ENCODE measurements around the gene NAV2.

NAV2 gene

GRCh38 chr11:19967787-19968186 is 255.2 kb downstream of the NAV2 start:
- no peak for DNase-seq (ENCODE audit: low read depth)
- H3K4me3 ChIP-seq (replicated peaks; ENCODE audit: low read depth, low read length), result no peak overlapping the region
- TF ChIP-seq, protein P1, sequence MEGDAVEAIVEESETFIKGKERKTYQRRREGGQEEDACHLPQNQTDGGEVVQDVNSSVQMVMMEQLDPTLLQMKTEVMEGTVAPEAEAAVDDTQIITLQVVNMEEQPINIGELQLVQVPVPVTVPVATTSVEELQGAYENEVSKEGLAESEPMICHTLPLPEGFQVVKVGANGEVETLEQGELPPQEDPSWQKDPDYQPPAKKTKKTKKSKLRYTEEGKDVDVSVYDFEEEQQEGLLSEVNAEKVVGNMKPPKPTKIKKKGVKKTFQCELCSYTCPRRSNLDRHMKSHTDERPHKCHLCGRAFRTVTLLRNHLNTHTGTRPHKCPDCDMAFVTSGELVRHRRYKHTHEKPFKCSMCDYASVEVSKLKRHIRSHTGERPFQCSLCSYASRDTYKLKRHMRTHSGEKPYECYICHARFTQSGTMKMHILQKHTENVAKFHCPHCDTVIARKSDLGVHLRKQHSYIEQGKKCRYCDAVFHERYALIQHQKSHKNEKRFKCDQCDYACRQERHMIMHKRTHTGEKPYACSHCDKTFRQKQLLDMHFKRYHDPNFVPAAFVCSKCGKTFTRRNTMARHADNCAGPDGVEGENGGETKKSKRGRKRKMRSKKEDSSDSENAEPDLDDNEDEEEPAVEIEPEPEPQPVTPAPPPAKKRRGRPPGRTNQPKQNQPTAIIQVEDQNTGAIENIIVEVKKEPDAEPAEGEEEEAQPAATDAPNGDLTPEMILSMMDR (IDR thresholded peaks at IDR 0.05; ENCODE audit: low read length, missing control alignments), result no peak

GRCh38 chr11:19968860-19969259 is 256.2 kb downstream of the NAV2 start:
- DNase-seq (ENCODE audit: low read depth), result no peak
- H3K4me3 ChIP-seq (replicated peaks; ENCODE audit: low read depth, low read length), result no peak overlapping the region

GRCh38 chr11:19970944-19971343 is 258.3 kb downstream of the NAV2 start:
- no peak for DNase-seq (ENCODE audit: low read depth)
- TF ChIP-seq, protein P1 (IDR thresholded peaks at IDR 0.05; ENCODE audit: low read length, missing control alignments), result no peak
- H3K4me3 ChIP-seq (replicated peaks; ENCODE audit: low read depth, low read length), result no peak overlapping the region

More at GRCh38 chr11:19968860-19969259, 256.2 kb downstream of the NAV2 start:
- TF ChIP-seq, protein P1 (IDR thresholded peaks at IDR 0.05; ENCODE audit: low read length, missing control alignments), result no peak

DNA sequence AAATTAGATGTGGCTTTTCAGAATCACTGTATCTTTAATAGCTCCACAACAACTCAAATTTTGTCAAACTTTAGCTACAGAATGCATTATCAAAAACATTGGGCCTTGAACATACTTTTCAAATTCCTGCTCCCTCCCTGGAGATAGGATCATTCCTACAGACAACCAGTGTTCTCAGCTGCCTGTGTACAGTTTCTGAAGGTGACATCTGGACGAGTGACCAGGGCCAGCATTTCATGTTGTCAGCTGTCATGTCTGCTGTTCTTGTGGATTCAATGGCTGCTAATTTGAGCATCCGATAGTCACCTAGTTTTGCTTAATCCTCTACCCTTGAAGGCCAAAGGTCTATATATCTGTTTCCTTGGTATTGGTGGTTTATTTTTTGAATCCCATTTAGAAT is 259.5 kb downstream of the NAV2 start:
- DNase-seq (ENCODE audit: low read depth), result no peak
- no peak overlapping the region for H3K4me3 ChIP-seq (replicated peaks; ENCODE audit: low read depth, low read length)
- TF ChIP-seq, protein P1 (IDR thresholded peaks at IDR 0.05; ENCODE audit: low read length, missing control alignments), result no peak

GRCh38 chr11:19972651-19973050 is 260.0 kb downstream of the NAV2 start:
- TF ChIP-seq, protein P1 (IDR thresholded peaks at IDR 0.05; ENCODE audit: low read length, missing control alignments), result no peak
- DNase-seq (ENCODE audit: low read depth), result no peak
- H3K4me3 ChIP-seq (replicated peaks; ENCODE audit: low read depth, low read length), result no peak overlapping the region

DNA sequence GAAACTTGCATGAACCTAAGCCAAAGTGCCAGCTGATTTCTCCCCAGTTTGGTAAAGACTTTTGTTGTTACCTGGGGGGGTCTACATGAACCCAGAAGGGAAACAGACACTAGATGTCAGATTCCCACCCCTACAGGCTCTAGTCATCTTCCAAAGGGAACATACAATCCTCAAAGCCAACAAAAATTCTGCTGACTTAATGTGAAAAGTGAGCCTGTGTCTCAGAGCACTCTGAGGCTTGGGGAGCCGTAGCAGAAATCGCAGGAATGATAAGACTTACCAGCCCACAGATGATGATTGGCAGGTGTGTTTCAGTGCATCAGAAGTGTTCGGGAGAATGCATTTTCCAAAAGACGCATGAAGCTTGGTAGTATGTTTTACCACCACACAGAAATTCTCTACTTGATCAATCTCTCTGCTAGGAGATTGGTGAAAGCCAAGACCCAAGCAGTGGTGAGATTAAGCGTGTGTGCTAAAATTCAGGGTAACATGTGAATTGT is 260.5 kb downstream of the NAV2 start:
- H3K4me3 ChIP-seq (replicated peaks; ENCODE audit: low read depth, low read length), result no peak overlapping the region
- TF ChIP-seq, protein P1 (IDR thresholded peaks at IDR 0.05; ENCODE audit: low read length, missing control alignments), result no peak
- DNase-seq (ENCODE audit: low read depth), result no peak

DNA sequence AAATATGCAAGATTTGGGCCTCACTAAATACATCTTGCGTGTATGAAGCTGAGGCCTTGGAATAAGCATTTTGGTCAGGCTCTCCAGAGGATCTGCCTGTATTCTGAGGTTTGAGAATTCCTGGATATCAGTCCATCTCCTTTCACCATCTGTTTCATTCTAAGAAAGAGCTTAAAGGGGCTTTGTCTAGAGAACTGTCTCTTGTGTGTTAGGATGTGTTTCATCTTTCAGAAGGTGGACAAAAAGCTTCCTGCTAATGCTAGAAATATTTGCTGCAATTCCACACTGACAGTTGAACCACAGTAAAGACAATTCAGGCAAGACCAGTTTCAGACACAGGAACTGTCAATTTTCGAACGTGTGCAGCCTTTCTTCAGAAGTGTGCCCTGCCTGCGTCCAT is 262.2 kb downstream of the NAV2 start:
- TF ChIP-seq, protein P1 (IDR thresholded peaks at IDR 0.05; ENCODE audit: low read length, missing control alignments), result no peak
- no peak overlapping the region for H3K4me3 ChIP-seq (replicated peaks; ENCODE audit: low read depth, low read length)
- no peak for DNase-seq (ENCODE audit: low read depth)

Measured in fibroblast of pulmonary artery (primary cell).